HUES64 (cell line): ENCODE data around the gene CFAP54.
A peak's percentile ranks its signal among the peaks of the same experiment; 100 is the strongest.

Source experiments
- H3K27ac ChIP-seq: 2 replicates; pipeline ENCODE4 v1.7.0; 2013; ENCODE audit warnings: low read depth, low read length, inconsistent platforms
- H3K27me3 ChIP-seq: 2 replicates; pipeline ENCODE4 v1.6.1; 2013; ENCODE audit warnings: mild to moderate bottlenecking, low read length; ENCODE audit not compliant: insufficient read depth
- H3K36me3 ChIP-seq: 2 replicates; pipeline ENCODE4 v1.6.1; 2013; ENCODE audit warnings: mild to moderate bottlenecking, low read length; ENCODE audit not compliant: insufficient read depth
- H3K4me1 ChIP-seq: 2 replicates; pipeline ENCODE4 v1.6.1; 2013; ENCODE audit warnings: mild to moderate bottlenecking, low read length, moderate library complexity; ENCODE audit not compliant: insufficient read depth
- H3K4me3 ChIP-seq: 2 replicates; pipeline ENCODE4 v1.5.1; 2013; ENCODE audit warnings: mild to moderate bottlenecking, low read length, moderate library complexity
- H3K9ac ChIP-seq: 2 replicates; pipeline ENCODE4 v1.6.1; 2013; ENCODE audit warnings: mild to moderate bottlenecking, low read depth, low read length
- H3K9me3 ChIP-seq: 2 replicates; pipeline ENCODE4 v1.6.1; 2013; ENCODE audit warnings: low read depth, low read length; ENCODE audit not compliant: insufficient read depth
- WGBS: fragments of 150-250, 120-280 bp; methylation state at CpG from one replicate; pipeline ENCODE4 v1.1.7; 2013; ENCODE audit warnings: missing lambda C conversion rate; 5-methylcytosine and 5-hydroxymethylcytosine counted together

The CFAP54 gene

GRCh38 chr12:96831346-96831745, 342.0 kb downstream of the CFAP54 start:
- no peaks in the 10 kb centered on the region for H3K9me3 ChIP-seq
- H3K4me1 ChIP-seq, result no peaks in the 10 kb centered on the region
- H3K27ac ChIP-seq, result no peak overlapping the region
- H3K27me3 ChIP-seq, result no peaks in the 10 kb centered on the region
- H3K36me3 ChIP-seq, result no peaks in the 10 kb centered on the region
- WGBS, result 83% methylated on average over 1 of the region's 1 CpG
- no peak overlapping the region for H3K4me3 ChIP-seq
- H3K9ac ChIP-seq, result no peak overlapping the region

DNA sequence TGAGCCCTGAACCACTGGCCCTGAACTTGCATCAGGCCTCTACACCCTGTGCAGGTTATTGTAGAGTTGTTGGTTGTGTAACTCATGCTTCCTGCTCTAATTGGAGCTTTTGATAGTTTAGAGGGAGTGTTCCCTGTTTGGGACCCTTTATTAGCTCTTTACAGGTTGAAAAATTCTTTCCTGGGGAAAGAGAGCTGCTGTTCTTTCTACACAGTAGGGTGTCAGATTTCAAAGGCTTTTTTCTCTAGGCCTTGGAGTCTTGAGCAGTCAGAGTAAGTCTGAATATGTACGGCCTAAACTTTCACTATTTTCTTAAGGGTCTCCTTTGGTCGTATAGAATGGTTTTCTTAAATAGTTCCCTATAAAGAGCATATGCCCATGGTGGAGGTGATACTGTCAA, 356.9 kb downstream of the CFAP54 start:
- H3K9ac ChIP-seq, result no peak overlapping the region
- H3K4me1 ChIP-seq, result peaks cover 8% of the 10 kb centered on the region
- no peaks in the 10 kb centered on the region for H3K27me3 ChIP-seq
- H3K27ac ChIP-seq, result no peak overlapping the region
- no peak overlapping the region for H3K4me3 ChIP-seq
- no peaks in the 10 kb centered on the region for H3K36me3 ChIP-seq
- H3K9me3 ChIP-seq, result no peaks in the 10 kb centered on the region
- WGBS, result no CpG with 5 or more reads among the region's 2 CpGs

DNA sequence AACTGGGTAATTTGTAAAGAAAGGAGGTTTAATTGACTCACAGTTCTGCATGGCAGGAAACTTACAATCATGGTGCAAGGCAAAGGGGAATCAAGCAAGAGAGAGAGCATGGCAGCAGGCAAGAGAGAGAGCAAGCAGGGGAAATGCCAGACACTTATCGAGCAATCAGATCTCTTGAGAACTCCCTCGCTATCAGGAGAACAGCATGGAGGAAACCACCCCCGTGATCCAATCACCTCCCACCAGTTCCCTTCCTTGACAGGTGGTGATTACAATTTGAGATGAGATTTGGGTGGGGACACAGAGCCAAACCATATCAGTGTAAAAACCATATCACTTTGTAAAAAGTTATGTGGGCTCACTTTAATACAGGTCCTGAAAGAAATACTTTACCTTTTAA, 361.3 kb downstream of the CFAP54 start:
- Histone ChIP-seq H3K4me3 (no peak overlapping the region), H3K27ac (no peak overlapping the region), H3K4me1 (peaks cover 8% of the 10 kb centered on the region), H3K9ac (no peak overlapping the region), H3K27me3 (no peaks in the 10 kb centered on the region), H3K36me3 (no peaks in the 10 kb centered on the region), H3K9me3 (no peaks in the 10 kb centered on the region)
- 87% methylated on average over 2 of the region's 3 CpGs for WGBS

GRCh38 chr12:96858162-96858561, 368.8 kb downstream of the CFAP54 start:
- Histone ChIP-seq H3K4me3 (no peak overlapping the region), H3K4me1 (peaks cover 8% of the 10 kb centered on the region), H3K36me3 (no peaks in the 10 kb centered on the region), H3K9me3 (peaks cover 6% of the 10 kb centered on the region; the same call in 1 of the 2 replicates), H3K27me3 (no peaks in the 10 kb centered on the region), H3K27ac (no peak overlapping the region), H3K9ac (no peak overlapping the region)
- WGBS, result 83% methylated on average over 1 of the region's 1 CpG

DNA sequence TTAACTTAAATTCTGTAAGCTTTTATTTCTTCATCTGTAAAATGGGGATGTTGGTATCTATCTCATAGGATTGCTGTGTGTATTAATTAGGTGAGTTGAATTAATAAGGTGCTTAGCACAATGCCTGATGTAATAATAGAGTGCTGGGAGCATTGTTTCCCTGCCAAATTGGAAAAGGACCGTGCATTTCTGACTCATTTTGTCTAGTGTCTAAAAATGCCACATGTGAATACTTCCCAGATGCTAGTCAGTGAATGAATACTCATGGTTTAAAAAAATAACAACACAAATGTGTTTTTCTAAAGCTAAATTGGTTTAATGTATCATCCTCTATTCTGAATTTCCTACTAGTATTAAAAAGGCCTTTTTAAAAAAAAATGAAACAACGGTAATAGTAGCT, 372.3 kb downstream of the CFAP54 start:
- WGBS, result 91% methylated on average over 1 of the region's 2 CpGs
- no peak overlapping the region for H3K9ac ChIP-seq
- no peaks in the 10 kb centered on the region for H3K36me3 ChIP-seq
- H3K4me1 ChIP-seq, result peaks cover 8% of the 10 kb centered on the region
- no peaks in the 10 kb centered on the region for H3K27me3 ChIP-seq
- peaks cover 6% of the 10 kb centered on the region; the same call in 1 of the 2 replicates for H3K9me3 ChIP-seq
- no peak overlapping the region for H3K27ac ChIP-seq
- no peak overlapping the region for H3K4me3 ChIP-seq

DNA sequence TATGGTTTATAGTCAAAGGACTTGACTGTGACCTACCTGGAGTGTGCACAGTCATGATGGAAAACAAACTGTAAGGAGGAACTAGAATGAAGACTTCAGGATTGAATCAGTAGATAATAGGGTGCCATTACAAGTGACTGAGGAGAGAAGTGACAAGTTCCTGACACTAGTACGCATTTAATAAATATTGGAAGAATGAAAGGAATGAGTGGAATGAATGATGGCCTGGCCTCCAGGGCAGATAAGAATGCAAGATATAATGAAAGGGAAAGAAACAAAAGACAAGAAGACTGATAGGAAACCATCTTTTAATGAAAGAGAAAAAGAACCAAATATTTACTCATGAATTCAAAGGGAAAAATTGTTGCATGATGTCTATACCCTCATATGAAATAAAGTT, 372.9 kb downstream of the CFAP54 start:
- Histone ChIP-seq H3K4me1 (peaks cover 8% of the 10 kb centered on the region), H3K9ac (no peak overlapping the region), H3K27me3 (no peaks in the 10 kb centered on the region), H3K4me3 (no peak overlapping the region), H3K9me3 (peaks cover 3% of the 10 kb centered on the region; the same call in 1 of the 2 replicates), H3K27ac (peak overlapping the region; percentile 40; the same call in 1 of the 2 replicates), H3K36me3 (no peaks in the 10 kb centered on the region)
- WGBS, result 91% methylated on average over 1 of the region's 1 CpG

DNA sequence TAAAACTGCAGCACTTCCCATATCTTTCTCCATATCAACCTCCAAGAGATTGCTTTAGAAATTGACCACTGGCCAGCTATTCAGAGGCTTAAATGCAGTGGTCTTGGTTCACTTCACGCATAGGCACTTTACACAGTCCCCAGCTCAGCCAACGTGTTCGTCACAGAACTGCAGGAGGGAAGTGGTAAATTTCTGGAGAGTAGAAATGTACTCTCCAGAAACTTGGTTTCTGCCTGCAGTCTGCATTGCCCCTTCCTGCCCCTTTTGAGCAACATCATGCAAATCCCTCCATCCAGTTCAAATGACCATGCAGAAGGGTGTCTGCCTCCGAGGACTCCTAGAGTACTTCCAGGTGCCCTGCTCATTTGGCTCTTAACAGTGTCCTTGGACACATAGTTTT, 375.0 kb downstream of the CFAP54 start:
- Histone ChIP-seq H3K4me1 (peaks cover 8% of the 10 kb centered on the region), H3K9ac (no peak overlapping the region), H3K27me3 (no peaks in the 10 kb centered on the region), H3K36me3 (no peaks in the 10 kb centered on the region), H3K9me3 (no peaks in the 10 kb centered on the region), H3K4me3 (no peak overlapping the region), H3K27ac (no peak overlapping the region)
- WGBS, result 89% methylated on average over 4 of the region's 4 CpGs

- no peaks in the 10 kb centered on the region for H3K36me3 ChIP-seq
- H3K4me3 ChIP-seq, result no peak overlapping the region
- H3K27ac ChIP-seq, result no peak overlapping the region
- no peaks in the 10 kb centered on the region for H3K9me3 ChIP-seq
- no peak overlapping the region for H3K9ac ChIP-seq
- H3K27me3 ChIP-seq, result no peaks in the 10 kb centered on the region
- H3K4me1 ChIP-seq, result peaks cover 8% of the 10 kb centered on the region
- WGBS, result 87% methylated on average over 4 of the region's 4 CpGs
These were observed 377.6 kb downstream of the CFAP54 start for GRCh38 chr12:96866801-96867590.

DNA sequence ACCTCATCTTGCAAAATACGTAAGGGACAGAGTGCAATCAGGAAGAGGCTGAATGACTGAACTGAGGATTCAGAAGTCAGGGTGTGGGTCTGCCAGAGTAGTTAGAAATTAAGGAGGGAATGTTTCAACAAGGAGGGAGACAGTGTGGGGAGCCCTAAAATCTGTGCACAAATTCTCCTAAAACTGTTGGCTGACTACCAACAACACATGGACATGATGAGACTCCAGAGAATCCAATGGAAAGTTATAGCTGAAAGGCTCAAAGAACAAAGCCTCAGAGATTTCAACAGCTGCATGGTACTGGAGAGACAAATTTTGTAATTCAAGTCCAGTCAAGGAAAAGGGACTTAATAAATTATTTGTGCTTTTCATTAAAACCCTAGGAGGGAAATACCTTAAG, 381.6 kb downstream of the CFAP54 start:
- no peak overlapping the region for H3K4me3 ChIP-seq
- H3K9me3 ChIP-seq, result no peaks in the 10 kb centered on the region
- 100% methylated on average over 1 of the region's 1 CpG for WGBS
- H3K27me3 ChIP-seq, result no peaks in the 10 kb centered on the region
- H3K27ac ChIP-seq, result no peak overlapping the region
- no peak overlapping the region for H3K9ac ChIP-seq
- H3K4me1 ChIP-seq, result no peaks in the 10 kb centered on the region
- H3K36me3 ChIP-seq, result no peaks in the 10 kb centered on the region

GRCh38 chr12:96872961-96873360, 383.6 kb downstream of the CFAP54 start:
- no peaks in the 10 kb centered on the region for H3K36me3 ChIP-seq
- no peak overlapping the region for H3K9ac ChIP-seq
- no peaks in the 10 kb centered on the region for H3K4me1 ChIP-seq
- no peak overlapping the region for H3K4me3 ChIP-seq
- H3K27ac ChIP-seq, result no peak overlapping the region
- no peaks in the 10 kb centered on the region for H3K9me3 ChIP-seq
- H3K27me3 ChIP-seq, result no peaks in the 10 kb centered on the region

DNA sequence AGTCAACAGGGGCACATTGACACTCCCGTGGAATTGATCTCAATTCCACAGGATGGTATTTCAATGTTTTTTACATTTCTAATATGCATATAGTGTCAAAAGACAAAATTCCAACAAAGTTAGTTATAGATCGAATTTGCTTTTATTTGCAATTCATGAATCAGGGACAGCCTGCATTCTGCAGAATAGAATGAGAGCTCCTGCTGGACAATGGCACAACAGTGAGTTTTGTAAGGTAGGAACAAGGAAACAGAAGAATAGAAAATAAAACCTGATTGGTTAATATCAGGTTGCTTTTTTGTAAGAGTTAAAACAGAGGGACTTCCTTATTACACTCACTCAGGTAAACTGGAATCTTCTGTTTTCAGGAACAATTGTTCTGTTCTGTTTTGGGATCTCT, 384.8 kb downstream of the CFAP54 start:
- 81% methylated on average over 2 of the region's 2 CpGs for WGBS
- Histone ChIP-seq H3K9ac (no peak overlapping the region), H3K27ac (no peak overlapping the region), H3K4me1 (no peaks in the 10 kb centered on the region), H3K36me3 (no peaks in the 10 kb centered on the region), H3K27me3 (no peaks in the 10 kb centered on the region), H3K9me3 (no peaks in the 10 kb centered on the region), H3K4me3 (no peak overlapping the region)

DNA sequence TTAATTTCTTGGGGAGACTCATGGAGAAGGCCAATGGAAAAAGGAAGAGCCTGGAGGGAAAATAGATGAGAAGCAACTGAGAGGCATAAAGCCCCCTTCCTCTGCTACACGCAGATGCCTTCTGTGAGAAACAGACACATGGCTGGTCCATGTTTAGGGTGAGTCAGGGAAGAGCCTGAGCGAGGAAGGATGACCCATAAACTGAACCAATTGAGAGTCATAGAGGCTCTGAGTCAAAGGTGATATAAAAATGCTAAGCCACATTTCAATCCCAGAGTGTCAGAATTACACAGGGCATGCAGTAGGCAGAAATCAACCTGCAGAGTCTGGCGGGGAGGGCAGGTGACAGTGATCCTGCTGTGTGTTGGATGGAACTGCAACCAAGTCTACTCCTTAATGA, 387.6 kb downstream of the CFAP54 start:
- Histone ChIP-seq H3K4me3 (no peak overlapping the region), H3K27me3 (no peaks in the 10 kb centered on the region), H3K36me3 (no peaks in the 10 kb centered on the region), H3K4me1 (no peaks in the 10 kb centered on the region), H3K9ac (no peak overlapping the region), H3K9me3 (no peaks in the 10 kb centered on the region), H3K27ac (no peak overlapping the region)
- 93% methylated on average over 3 of the region's 3 CpGs for WGBS
